Upper lobe of left lung (tissue), 6 donors: ENCODE data around the gene ESRP2. TPM values are rescaled to one million over a fixed set of nuclear protein-coding genes. Genes with fewer than 3 reads are reported as not detected.
A peak's percentile ranks its signal among the peaks of the same experiment; 100 is the strongest.

Source experiments
- ATAC-seq, 2 donors: fragments of 200-7000 bp; cut with Tn5 transposase; one replicate each; pipeline ENCODE4 v1.9.1; 2022; ENCODE audit warnings: mild to moderate bottlenecking in 2 of 2, moderate library complexity in 2 of 2; ENCODE audit not compliant: low FRiP score in 2 of 2
- DNase-seq, 2 donors: peaks; one replicate each; pipeline ENCODE4 v3.0.0-alpha.2; 2019 to 2020
- H3K27ac ChIP-seq, 4 donors: fragments of 200-600 bp; sonication (generic); one replicate each; pipeline ENCODE4 v1.5.1; 2016 to 2019
- H3K27me3 ChIP-seq, 4 donors: fragments of 200-600 bp; sonication (generic); one replicate each; pipeline ENCODE4 v1.5.1; 2017 to 2019
- H3K36me3 ChIP-seq, 4 donors: fragments of 200-600 bp; sonication (generic); one replicate each; pipeline ENCODE4 v1.5.1; 2016 to 2019
- H3K4me1 ChIP-seq, 4 donors: fragments of 200-600 bp; sonication (generic); one replicate each; pipeline ENCODE4 v1.5.1; 2018 to 2019
- H3K4me3 ChIP-seq, 4 donors: fragments of 200-600 bp; sonication (generic); one replicate each; pipeline ENCODE4 v1.5.1; 2017 to 2019; ENCODE audit warnings: mild to moderate bottlenecking in 2 of 4, moderate library complexity in 1 of 4
- H3K9me3 ChIP-seq, 4 donors: fragments of 200-600 bp; sonication (generic); one replicate each; pipeline ENCODE4 v1.5.1; 2018 to 2019
- CTCF ChIP-seq, 6 experiments: fragments of 450-650 bp in 4 of 6; fragments of 200-600 bp in 2 of 6; sonication (generic) in 2 of 6; IDR thresholded peaks; one replicate each; pipeline ENCODE4 v1.5.1; 2016 to 2019; ENCODE audit warnings: antibody characterized with exemption in 6 of 6
- EP300 ChIP-seq, 4 donors: sonication (generic); formaldehyde crosslinking; IDR thresholded peaks; one replicate each; pipeline ENCODE4 v1.5.1; 2017; ENCODE audit warnings: antibody characterized with exemption in 4 of 4, control low read depth in 2 of 4
- POLR2A ChIP-seq, 4 donors: fragments of 450-650 bp; IDR thresholded peaks; one replicate each; pipeline ENCODE4 v1.5.1; 2016 to 2017; ENCODE audit warnings: antibody characterized with exemption in 4 of 4, mild to moderate bottlenecking in 2 of 4
- POLR2AphosphoS5 ChIP-seq, 2 donors: sonication (generic); formaldehyde crosslinking; IDR thresholded peaks; one replicate each; pipeline ENCODE4 v1.5.1; 2017; ENCODE audit warnings: antibody characterized with exemption in 2 of 2
- WGBS, 2 donors: methylation state at CpG; one replicate each; pipeline ENCODE4 v1.1.5; 2017 to 2018; 5-methylcytosine and 5-hydroxymethylcytosine counted together
- total RNA-seq, 6 donors: library from RNA; depleted of rRNA in 4 of 6; stranded (reverse); fragments of >200 nt in 4 of 6; gene quantifications; one replicate each; pipeline versions ENCODE4 v1.1.0 to v1.2.1, GENCODE V29; 2016 to 2021
- donor health status: DM: no; HTN: no; CAD: no; lungs with moderate emphysema.
- donor health status: DM: no; HTN: yes; CAD: no; lungs with severe emphysema.

ESRP2 gene
- total RNA-seq, 6 donors from 2014 or later: 54.2 to 102 (median 64.4) TPM

DNA sequence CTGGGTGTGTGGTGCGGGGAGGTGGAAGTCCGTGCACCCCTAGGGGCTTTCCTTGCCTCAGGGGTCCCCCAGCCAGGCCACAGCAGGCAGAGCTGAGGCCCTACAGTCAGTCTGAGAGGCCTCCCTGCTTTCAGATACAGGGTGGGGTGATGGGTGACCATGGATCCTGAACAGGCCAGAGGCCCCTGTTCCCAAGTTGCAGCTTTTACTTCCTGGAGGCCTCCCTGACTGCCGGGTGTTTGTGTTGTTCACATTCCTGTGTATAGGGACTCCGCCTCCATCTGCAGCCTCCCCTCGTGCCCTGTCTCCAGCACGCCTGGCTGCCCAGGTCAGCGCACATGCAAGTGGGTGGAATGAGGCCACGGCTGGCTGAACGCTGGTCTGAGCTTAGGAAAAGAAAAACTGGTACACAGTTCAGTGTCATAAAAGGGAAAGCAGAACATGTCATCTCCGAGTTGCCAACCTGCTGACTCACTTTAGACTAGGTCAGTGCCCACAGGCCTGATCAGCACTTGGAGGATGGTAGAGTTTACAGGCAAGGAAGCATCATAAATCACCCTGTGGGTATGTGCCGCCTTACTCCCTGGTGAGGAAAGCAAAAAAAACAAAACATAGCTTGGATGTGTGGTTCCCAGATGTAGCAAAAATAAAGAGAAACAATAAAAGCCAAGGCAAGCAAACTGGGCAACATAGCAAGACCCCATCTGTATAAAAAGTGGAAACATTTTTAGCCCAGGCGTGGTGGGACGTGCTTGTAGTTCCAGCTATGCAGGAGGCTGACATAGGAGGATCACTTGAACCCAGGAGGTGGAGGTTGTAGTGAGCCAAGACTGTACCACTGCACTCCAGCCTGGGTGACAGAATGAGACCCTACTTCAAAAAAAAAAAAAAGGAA is 22.2 kb upstream of the ESRP2 start:
- DNase-seq: peak in 1 of 2 donors; percentile 47
- Histone ChIP-seq H3K4me1 (peaks cover 0 to 12% (median 6%) of the 10 kb centered on the region in 4 donors), H3K4me3 (no peak overlapping the region), H3K27ac (peak overlapping the region; percentile 37 to 61 (median 53)), H3K27me3 (no peaks in the 10 kb centered on the region), H3K36me3 (peaks cover 5 to 71% (median 44%) of the 10 kb centered on the region in 4 donors), H3K9me3 (no peaks in the 10 kb centered on the region)
- TF ChIP-seq POLR2AphosphoS5 (IDR thresholded peaks at IDR 0.05): peak in 1 of 2 donors; percentile 18
- TF ChIP-seq POLR2A (IDR thresholded peaks at IDR 0.05): no peak
- TF ChIP-seq EP300 (IDR thresholded peaks at IDR 0.05): no peak
- WGBS, 2 donors: 65 to 76% methylated on average over 12 to 13 of the region's 13 CpGs
- ATAC-seq: peak in 1 of 2 donors; percentile 20

DNA sequence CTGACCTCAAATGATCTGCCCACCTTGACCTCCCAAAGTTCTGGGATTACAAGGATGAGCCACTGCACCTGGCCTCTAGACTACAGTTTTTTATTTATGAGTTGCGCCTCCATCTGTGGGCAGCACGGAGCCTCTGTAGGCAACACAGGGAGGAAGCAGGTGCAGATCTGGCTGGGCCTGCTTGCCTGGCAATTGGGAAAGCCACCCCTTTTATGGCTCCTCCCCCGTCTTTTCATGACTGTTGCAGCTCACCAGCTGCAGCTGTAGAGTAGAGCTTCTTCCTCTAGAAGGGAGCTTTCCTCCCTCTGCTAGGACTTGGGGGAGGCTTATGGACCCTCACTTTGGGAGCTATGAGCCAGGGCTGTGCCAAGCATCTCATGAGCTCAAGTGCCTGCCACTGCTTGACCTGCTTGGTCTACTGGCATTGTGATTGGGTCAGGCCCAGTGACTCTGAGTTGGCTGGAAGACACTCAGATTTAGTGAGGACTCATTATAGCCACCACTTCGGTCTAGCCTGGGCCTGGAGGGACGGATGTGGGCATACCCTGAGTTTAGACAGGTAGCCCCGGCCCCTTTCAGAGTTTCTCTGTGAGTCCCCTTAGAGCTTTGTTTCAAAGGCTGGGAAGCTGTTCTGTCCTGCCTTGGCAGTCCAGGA is 21.5 kb upstream of the ESRP2 start:
- H3K36me3 ChIP-seq: peaks cover 8 to 79% (median 47%) of the 10 kb centered on the region in 4 donors
- H3K9me3 ChIP-seq: no peaks in the 10 kb centered on the region
- peak in 1 of 2 donors; percentile 23 for ATAC-seq
- TF ChIP-seq EP300 (IDR thresholded peaks at IDR 0.05) (no peak), POLR2A (IDR thresholded peaks at IDR 0.05) (no peak), POLR2AphosphoS5 (IDR thresholded peaks at IDR 0.05) (no peak), CTCF (IDR thresholded peaks at IDR 0.05) (no peak)
- peak overlapping the region; percentile 37 to 61 (median 53) for H3K27ac ChIP-seq
- peaks cover 0 to 10% (median 5%) of the 10 kb centered on the region in 4 donors for H3K4me1 ChIP-seq
- DNase-seq: no peak
- no peaks in the 10 kb centered on the region for H3K27me3 ChIP-seq
- 56 to 69% methylated on average over 6 of the region's 6 CpGs for WGBS, 2 donors
- H3K4me3 ChIP-seq: no peak overlapping the region

GRCh38 chr16:68255712-68256111 is 19.8 kb upstream of the ESRP2 start:
- Histone ChIP-seq H3K9me3 (no peaks in the 10 kb centered on the region), H3K36me3 (peaks cover 8 to 90% (median 49%) of the 10 kb centered on the region in 4 donors)

DNA sequence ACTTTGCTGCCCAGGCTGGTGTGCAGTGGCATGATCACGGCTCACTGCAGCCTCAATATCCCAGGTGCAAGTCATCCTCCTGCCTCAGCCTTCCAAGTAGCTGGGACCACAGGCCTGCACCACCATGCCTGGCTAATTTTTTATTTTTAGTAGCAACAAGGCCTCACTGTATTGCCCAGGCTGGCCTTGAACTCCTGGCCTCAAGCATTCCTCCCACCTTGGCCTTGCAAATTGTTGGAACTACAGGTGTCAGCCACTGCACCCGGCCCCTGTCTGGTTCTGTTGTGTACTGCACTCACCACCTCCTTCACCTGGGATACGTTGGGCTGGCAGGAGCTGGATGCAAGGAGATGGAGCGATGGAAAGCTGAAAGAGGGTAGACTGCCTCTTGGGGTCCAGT is 17.8 kb upstream of the ESRP2 start:
- no peak for TF ChIP-seq POLR2AphosphoS5 (IDR thresholded peaks at IDR 0.05)
- no peak for TF ChIP-seq CTCF (IDR thresholded peaks at IDR 0.05)
- TF ChIP-seq POLR2A (IDR thresholded peaks at IDR 0.05): no peak
- TF ChIP-seq EP300 (IDR thresholded peaks at IDR 0.05): no peak
- ATAC-seq: no peak
- H3K36me3 ChIP-seq: peaks cover 8 to 90% (median 40%) of the 10 kb centered on the region in 4 donors
- H3K4me3 ChIP-seq: no peak overlapping the region
- H3K9me3 ChIP-seq: no peaks in the 10 kb centered on the region
- H3K4me1 ChIP-seq: peaks cover 0 to 10% (median 3%) of the 10 kb centered on the region in 4 donors
- 90 to 97% methylated on average over 4 of the region's 4 CpGs for WGBS, 2 donors
- no peak for DNase-seq
- H3K27ac ChIP-seq: no peak overlapping the region
- H3K27me3 ChIP-seq: no peaks in the 10 kb centered on the region

More at GRCh38 chr16:68255712-68256111, 19.8 kb upstream of the ESRP2 start:
- TF ChIP-seq EP300 (IDR thresholded peaks at IDR 0.05) (no peak), POLR2A (IDR thresholded peaks at IDR 0.05) (no peak), POLR2AphosphoS5 (IDR thresholded peaks at IDR 0.05) (no peak), CTCF (IDR thresholded peaks at IDR 0.05) (no peak)
- Histone ChIP-seq H3K27ac (no peak overlapping the region), H3K4me3 (no peak overlapping the region), H3K4me1 (peaks cover 0 to 10% (median 3%) of the 10 kb centered on the region in 4 donors), H3K27me3 (no peaks in the 10 kb centered on the region)
- 90 to 95% methylated on average over 8 to 18 of the region's 18 CpGs for WGBS, 2 donors
- ATAC-seq (no peak), DNase-seq (peak in 1 of 2 donors; percentile 72)

GRCh38 chr16:68252383-68252782 is 16.5 kb upstream of the ESRP2 start:
- H3K4me1 ChIP-seq: peaks cover 0 to 12% (median 4%) of the 10 kb centered on the region in 4 donors
- no peak for DNase-seq
- ATAC-seq: no peak
- no peaks in the 10 kb centered on the region for H3K27me3 ChIP-seq
- no peak overlapping the region for H3K27ac ChIP-seq
- 87 to 95% methylated on average over 5 of the region's 5 CpGs for WGBS, 2 donors
- TF ChIP-seq EP300 (IDR thresholded peaks at IDR 0.05): no peak
- H3K9me3 ChIP-seq: no peaks in the 10 kb centered on the region
- no peak overlapping the region for H3K4me3 ChIP-seq
- peaks cover 8 to 81% (median 37%) of the 10 kb centered on the region in 4 donors for H3K36me3 ChIP-seq
